Sigmoid colon (tissue), 4 donors: ENCODE measurements around the gene S100A5.

Experiments
- CTCF ChIP-seq, 4 experiments: fragments of 450-650 bp in 3 of 4; fragments of 200-600 bp in 1 of 4; IDR thresholded peaks; one replicate each; pipeline ENCODE4 v1.5.1; 2016 to 2019; ENCODE audit warnings: antibody characterized with exemption in 4 of 4, mild to moderate bottlenecking in 3 of 4, moderate library complexity in 2 of 4
- EP300 ChIP-seq, 4 donors: sonication (generic); formaldehyde crosslinking; IDR thresholded peaks; one replicate each; pipeline ENCODE4 v1.6.1; 2017; ENCODE audit warnings: antibody characterized with exemption in 4 of 4
- POLR2A ChIP-seq, 2 donors: fragments of 450-650 bp; IDR thresholded peaks; one replicate each; pipeline ENCODE4 v1.6.1; 2016; ENCODE audit warnings: antibody characterized with exemption in 2 of 2, mild to moderate bottlenecking in 2 of 2, moderate library complexity in 2 of 2
- POLR2AphosphoS5 ChIP-seq, 4 donors: sonication (generic); formaldehyde crosslinking; IDR thresholded peaks; one replicate each; pipeline ENCODE4 v1.6.1; 2017; ENCODE audit warnings: antibody characterized with exemption in 4 of 4

GRCh38 chr1:153542956-153543711, 2.4 kb upstream of the S100A5 start:
- TF ChIP-seq CTCF (IDR thresholded peaks at IDR 0.05): no peak
- TF ChIP-seq EP300 (IDR thresholded peaks at IDR 0.05): no peak
- no peak for TF ChIP-seq POLR2A (IDR thresholded peaks at IDR 0.05)
- no peak for TF ChIP-seq POLR2AphosphoS5 (IDR thresholded peaks at IDR 0.05)
